ENCODE measurements around the gene PCBP3.

The PCBP3 gene

GRCh38 chr21:45867671-45868081 is 224.2 kb downstream of the PCBP3 start:
- DNase-seq: peak in 1 of 2 experiments; percentile 37

GRCh38 chr21:45868086-45868485 is 224.6 kb downstream of the PCBP3 start:
- DNase-seq: no peak

- DNase-seq: no peak
These were observed 225.0 kb downstream of the PCBP3 start for GRCh38 chr21:45868488-45868887.

- no peak for DNase-seq
These were observed 225.8 kb downstream of the PCBP3 start for GRCh38 chr21:45869121-45870007.

GRCh38 chr21:45870421-45870820 is 226.9 kb downstream of the PCBP3 start:
- no peak for DNase-seq

- DNase-seq: no peak
These were observed 227.5 kb downstream of the PCBP3 start for GRCh38 chr21:45870851-45871615.

GRCh38 chr21:45871616-45872236 is 228.2 kb downstream of the PCBP3 start:
- DNase-seq: no peak

- no peak for DNase-seq
These were observed 228.9 kb downstream of the PCBP3 start for GRCh38 chr21:45872471-45872870.

- no peak for DNase-seq
These were observed 229.4 kb downstream of the PCBP3 start for GRCh38 chr21:45872902-45873301.

- DNase-seq: no peak
These were observed 229.9 kb downstream of the PCBP3 start for GRCh38 chr21:45873418-45873817.

GRCh38 chr21:45873866-45874265 is 230.3 kb downstream of the PCBP3 start:
- DNase-seq: no peak

GRCh38 chr21:45874716-45875415 is 231.3 kb downstream of the PCBP3 start:
- DNase-seq: no peak

GRCh38 chr21:45875416-45875760 is 231.9 kb downstream of the PCBP3 start:
- no peak for DNase-seq

- DNase-seq: no peak
These were observed 232.4 kb downstream of the PCBP3 start for GRCh38 chr21:45875881-45876280.

GRCh38 chr21:45876381-45877170 is 233.1 kb downstream of the PCBP3 start:
- DNase-seq: no peak

GRCh38 chr21:45877171-45877438 is 233.6 kb downstream of the PCBP3 start:
- DNase-seq: no peak

GRCh38 chr21:45877821-45878469 is 234.4 kb downstream of the PCBP3 start:
- no peak for DNase-seq

GRCh38 chr21:45880097-45881068 is 236.9 kb downstream of the PCBP3 start:
- DNase-seq: no peak

GRCh38 chr21:45882645-45883044 is 239.1 kb downstream of the PCBP3 start:
- DNase-seq: no peak

GRCh38 chr21:45883090-45883489 is 239.6 kb downstream of the PCBP3 start:
- no peak for DNase-seq

- no peak for DNase-seq
These were observed 242.0 kb downstream of the PCBP3 start for GRCh38 chr21:45885597-45885929.

Data from cerebellar nuclear complex (tissue), 1 donor.